ENCODE data around the gene RBM18.

GRCh38 chr9:122239722-122240121 lies 24.9 kb downstream of the RBM18 start:
- no peak for TF ChIP-seq CTCF (IDR thresholded peaks at IDR 0.05)
- TF ChIP-seq EZH2 (IDR thresholded peaks at IDR 0.05) = no peak
- no peak for TF ChIP-seq EZH2phosphoT487 (IDR thresholded peaks at IDR 0.05)
